GM12873 (cell line): ENCODE data around the gene ANKS3.

Experiments
- CTCF ChIP-seq: IDR thresholded peaks from 2 replicates; pipeline ENCODE4 v1.5.1; 2012; ENCODE audit warnings: low read depth, mild to moderate bottlenecking, moderate library complexity, low read length, control low read depth; ENCODE audit not compliant: insufficient read depth; ENCODE audit errors: missing control alignments

The ANKS3 gene

GRCh38 chr16:4679850-4680636 is 54.0 kb downstream of the ANKS3 start:
- no peak for TF ChIP-seq CTCF

- TF ChIP-seq CTCF = no peak
Observed at GRCh38 chr16:4679156-4679849, 54.8 kb downstream of the ANKS3 start.

DNA sequence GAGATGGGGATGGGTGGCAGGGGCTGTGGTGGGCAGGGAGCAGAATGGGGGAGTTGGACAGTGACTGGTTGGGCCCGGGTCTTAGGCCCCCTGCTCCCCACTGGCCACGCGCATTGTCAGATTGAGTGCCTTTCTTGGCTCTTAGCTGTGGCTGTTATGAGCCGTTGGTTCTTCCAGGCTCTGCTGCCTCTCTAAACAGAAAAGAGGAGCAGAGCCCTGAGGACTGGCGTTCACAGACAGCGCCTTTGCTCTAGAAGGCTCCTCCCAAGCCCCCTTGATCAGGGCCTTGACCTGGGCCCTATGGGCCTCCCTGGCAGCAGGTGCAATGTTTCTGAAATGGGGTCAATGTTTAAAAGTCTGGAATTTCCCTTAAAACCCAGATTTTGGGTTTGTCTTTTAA is 55.5 kb downstream of the ANKS3 start:
- no peak for TF ChIP-seq CTCF

GRCh38 chr16:4677994-4678393 is 56.1 kb downstream of the ANKS3 start:
- no peak for TF ChIP-seq CTCF

- no peak for TF ChIP-seq CTCF
Observed at GRCh38 chr16:4677390-4677789, 56.7 kb downstream of the ANKS3 start.

GRCh38 chr16:4676831-4677230 is 57.2 kb downstream of the ANKS3 start:
- TF ChIP-seq CTCF = no peak
